ENCODE results near the gene KRT6A.
A peak's percentile ranks its signal among the peaks of the same experiment; 100 is the strongest.

KRT6A gene

GRCh38 chr12:52528641-52529143 lies 35.6 kb upstream of the KRT6A start:
- TF ChIP-seq EZH2phosphoT487 (IDR thresholded peaks at IDR 0.05; ENCODE audit: borderline replicate concordance) (no peak), CTCF (conservative IDR thresholded peaks at IDR 0.05; ENCODE audit: low read length) (no peak)
- no peaks in the 10 kb centered on the region for H4K20me1 ChIP-seq (ENCODE audit: insufficient read depth, low read length, poor library complexity, severe bottlenecking)
- H3K9me2 ChIP-seq (replicated peaks; ENCODE audit: low read depth, low read length), result no peaks in the 10 kb centered on the region
- H3K79me2 ChIP-seq (ENCODE audit: insufficient read depth, low read length), result no peaks in the 10 kb centered on the region
- peaks cover 7% of the 10 kb centered on the region for H3K4me1 ChIP-seq (ENCODE audit: insufficient read depth, low read length, poor library complexity, severe bottlenecking)
- H3F3A ChIP-seq (ENCODE audit: low read depth), result no peaks in the 10 kb centered on the region
- H3K36me3 ChIP-seq (ENCODE audit: insufficient read depth, low read length), result no peaks in the 10 kb centered on the region
- no peak overlapping the region for H2AFZ ChIP-seq (ENCODE audit: low read length)
- no peak overlapping the region for H3K9ac ChIP-seq (ENCODE audit: low read depth, low read length, poor library complexity, severe bottlenecking)
- H3K4me3 ChIP-seq (ENCODE audit: low read length, poor library complexity, severe bottlenecking), result no peak overlapping the region
- H3K4me2 ChIP-seq (ENCODE audit: low read depth, low read length, poor library complexity, severe bottlenecking), result no peak overlapping the region
- no peaks in the 10 kb centered on the region for H3K9me3 ChIP-seq (ENCODE audit: insufficient read depth, low read depth, low read length)
- no peaks in the 10 kb centered on the region for H3K27me3 ChIP-seq (ENCODE audit: insufficient read depth, low read length, poor library complexity, severe bottlenecking)

- H2AFZ ChIP-seq (ENCODE audit: low read length), result no peak overlapping the region
- H3K4me2 ChIP-seq (ENCODE audit: low read depth, low read length, poor library complexity, severe bottlenecking), result no peak overlapping the region
These were observed 34.2 kb upstream of the KRT6A start for GRCh38 chr12:52527121-52527800.

GRCh38 chr12:52526511-52526951 lies 33.5 kb upstream of the KRT6A start:
- H3K9ac ChIP-seq (ENCODE audit: low read depth, low read length, poor library complexity, severe bottlenecking), result peak overlapping the region; percentile 39
- peak overlapping the region; percentile 14 for H3K4me2 ChIP-seq (ENCODE audit: low read depth, low read length, poor library complexity, severe bottlenecking)
- H3K4me1 ChIP-seq (ENCODE audit: insufficient read depth, low read length, poor library complexity, severe bottlenecking), result peaks cover 7% of the 10 kb centered on the region
- H3F3A ChIP-seq (ENCODE audit: low read depth), result no peaks in the 10 kb centered on the region
- H3K27me3 ChIP-seq (ENCODE audit: insufficient read depth, low read length, poor library complexity, severe bottlenecking), result no peaks in the 10 kb centered on the region
- TF ChIP-seq EZH2phosphoT487 (IDR thresholded peaks at IDR 0.05; ENCODE audit: borderline replicate concordance), result no peak
- TF ChIP-seq CTCF (conservative IDR thresholded peaks at IDR 0.05; ENCODE audit: low read length), result no peak
- no peaks in the 10 kb centered on the region for H3K9me2 ChIP-seq (replicated peaks; ENCODE audit: low read depth, low read length)
- H2AFZ ChIP-seq (ENCODE audit: low read length), result no peak overlapping the region
- H4K20me1 ChIP-seq (ENCODE audit: insufficient read depth, low read length, poor library complexity, severe bottlenecking), result no peaks in the 10 kb centered on the region
- no peak overlapping the region for H3K4me3 ChIP-seq (ENCODE audit: low read length, poor library complexity, severe bottlenecking)
- H3K9me3 ChIP-seq (ENCODE audit: insufficient read depth, low read depth, low read length), result no peaks in the 10 kb centered on the region
- no peaks in the 10 kb centered on the region for H3K36me3 ChIP-seq (ENCODE audit: insufficient read depth, low read length)
- H3K79me2 ChIP-seq (ENCODE audit: insufficient read depth, low read length), result no peaks in the 10 kb centered on the region

More at GRCh38 chr12:52527121-52527800, 34.2 kb upstream of the KRT6A start:
- Histone ChIP-seq H3K36me3 (ENCODE audit: insufficient read depth, low read length) (no peaks in the 10 kb centered on the region), H3K4me1 (ENCODE audit: insufficient read depth, low read length, poor library complexity, severe bottlenecking) (peaks cover 7% of the 10 kb centered on the region), H3K79me2 (ENCODE audit: insufficient read depth, low read length) (no peaks in the 10 kb centered on the region), H3K27me3 (ENCODE audit: insufficient read depth, low read length, poor library complexity, severe bottlenecking) (no peaks in the 10 kb centered on the region), H3K9me2 (replicated peaks; ENCODE audit: low read depth, low read length) (no peaks in the 10 kb centered on the region), H4K20me1 (ENCODE audit: insufficient read depth, low read length, poor library complexity, severe bottlenecking) (no peaks in the 10 kb centered on the region), H3K9me3 (ENCODE audit: insufficient read depth, low read depth, low read length) (no peaks in the 10 kb centered on the region), H3K4me3 (ENCODE audit: low read length, poor library complexity, severe bottlenecking) (no peak overlapping the region), H3K9ac (ENCODE audit: low read depth, low read length, poor library complexity, severe bottlenecking) (peak overlapping the region; percentile 39), H3F3A (ENCODE audit: low read depth) (no peaks in the 10 kb centered on the region)
- TF ChIP-seq EZH2phosphoT487 (IDR thresholded peaks at IDR 0.05; ENCODE audit: borderline replicate concordance) (no peak), CTCF (conservative IDR thresholded peaks at IDR 0.05; ENCODE audit: low read length) (no peak)
